22Rv1 (cell line): ENCODE results near the gene DDR1.

Source experiments
- CTCF ChIP-seq: fragments of 450-650 bp; IDR thresholded peaks from 2 replicates; pipeline ENCODE4 v1.5.1; 2017; ENCODE audit warnings: mild to moderate bottlenecking
- ZFX ChIP-seq: fragments of 450-650 bp; IDR thresholded peaks from 2 replicates; pipeline ENCODE4 v1.6.1; 2017; ENCODE audit warnings: antibody characterized with exemption, borderline replicate concordance

- no peak for TF ChIP-seq CTCF
- no peak for TF ChIP-seq ZFX
These were observed 12.6 kb upstream of the DDR1 start for GRCh38 chr6:30871592-30872183.
